Measurements from ENCODE around the gene CPB1.

DNA sequence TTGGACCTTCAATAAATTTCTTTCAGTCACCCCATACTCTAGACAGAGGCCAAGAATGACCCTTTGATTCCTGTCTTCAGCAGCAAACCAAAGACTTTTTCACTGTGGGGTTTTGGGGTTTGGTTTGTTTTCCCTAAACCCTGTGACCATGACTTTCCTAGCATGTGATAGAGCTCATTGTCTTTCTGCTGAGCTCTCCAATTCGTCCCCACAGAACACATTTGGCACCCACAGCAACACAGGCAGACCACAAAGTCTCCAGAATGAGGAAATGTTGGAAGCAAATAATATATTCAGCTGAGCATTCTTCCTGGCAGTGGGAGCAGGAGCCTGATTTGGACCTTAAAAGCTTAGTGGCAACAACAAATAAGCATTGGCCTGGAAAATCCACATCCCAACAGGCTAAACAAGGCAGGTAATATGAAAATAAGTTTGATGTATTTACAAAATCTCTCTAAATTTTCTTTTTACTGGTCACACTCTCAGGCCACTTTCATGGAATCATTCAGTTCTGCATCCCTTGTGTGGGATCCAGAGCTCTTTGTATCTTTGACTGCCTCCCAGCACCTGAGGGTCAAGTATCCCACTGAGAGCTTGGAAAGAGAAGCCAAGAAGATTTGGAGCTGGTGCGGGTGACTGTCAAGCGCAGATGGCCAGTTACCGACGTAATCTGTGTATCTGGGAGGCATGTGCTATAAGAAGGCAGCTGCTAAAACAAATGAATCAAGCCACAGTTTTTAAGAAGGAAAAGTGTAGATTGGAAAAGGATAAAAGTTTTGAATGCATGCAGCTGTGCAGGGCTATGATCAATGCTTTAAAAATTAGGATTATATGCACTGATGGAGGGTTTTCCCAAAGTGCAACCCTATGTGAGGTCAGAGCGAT is 36.5 kb upstream of the CPB1 start:
- TF ChIP-seq, protein P1, sequence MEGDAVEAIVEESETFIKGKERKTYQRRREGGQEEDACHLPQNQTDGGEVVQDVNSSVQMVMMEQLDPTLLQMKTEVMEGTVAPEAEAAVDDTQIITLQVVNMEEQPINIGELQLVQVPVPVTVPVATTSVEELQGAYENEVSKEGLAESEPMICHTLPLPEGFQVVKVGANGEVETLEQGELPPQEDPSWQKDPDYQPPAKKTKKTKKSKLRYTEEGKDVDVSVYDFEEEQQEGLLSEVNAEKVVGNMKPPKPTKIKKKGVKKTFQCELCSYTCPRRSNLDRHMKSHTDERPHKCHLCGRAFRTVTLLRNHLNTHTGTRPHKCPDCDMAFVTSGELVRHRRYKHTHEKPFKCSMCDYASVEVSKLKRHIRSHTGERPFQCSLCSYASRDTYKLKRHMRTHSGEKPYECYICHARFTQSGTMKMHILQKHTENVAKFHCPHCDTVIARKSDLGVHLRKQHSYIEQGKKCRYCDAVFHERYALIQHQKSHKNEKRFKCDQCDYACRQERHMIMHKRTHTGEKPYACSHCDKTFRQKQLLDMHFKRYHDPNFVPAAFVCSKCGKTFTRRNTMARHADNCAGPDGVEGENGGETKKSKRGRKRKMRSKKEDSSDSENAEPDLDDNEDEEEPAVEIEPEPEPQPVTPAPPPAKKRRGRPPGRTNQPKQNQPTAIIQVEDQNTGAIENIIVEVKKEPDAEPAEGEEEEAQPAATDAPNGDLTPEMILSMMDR (IDR thresholded peaks at IDR 0.05) = no peak
- no peak for TF ChIP-seq POLR2A (IDR thresholded peaks at IDR 0.05)

Data from heart left ventricle (tissue), 13 donors.